HG03432 (cell line): ENCODE results near the gene ZP1.

ENCODE experiments used
- ATAC-seq: cut with Tn5 transposase; IDR thresholded peaks from one replicate; pipeline ENCODE4 v1.9.1; 2021; ENCODE audit warnings: mild to moderate bottlenecking, moderate library complexity; ENCODE audit not compliant: unreplicated experiment

The ZP1 gene

GRCh38 chr11:60842668-60843600, 24.4 kb upstream of the ZP1 start:
- peak; percentile 13 for ATAC-seq

- no peak for ATAC-seq
Measured at GRCh38 chr11:60844045-60844869, 23.1 kb upstream of the ZP1 start.

- ATAC-seq = no peak
Measured at GRCh38 chr11:60844870-60845221, 22.5 kb upstream of the ZP1 start.

GRCh38 chr11:60845338-60845737, 22.0 kb upstream of the ZP1 start:
- ATAC-seq = no peak

- ATAC-seq = no peak
Measured at GRCh38 chr11:60847281-60847680, 20.1 kb upstream of the ZP1 start.

- ATAC-seq = no peak
Measured at GRCh38 chr11:60847896-60848295, 19.4 kb upstream of the ZP1 start.

GRCh38 chr11:60848714-60849151, 18.6 kb upstream of the ZP1 start:
- no peak for ATAC-seq

- no peak for ATAC-seq
Measured at GRCh38 chr11:60849641-60850520, 17.5 kb upstream of the ZP1 start.

- ATAC-seq = no peak
Measured at GRCh38 chr11:60851327-60852104, 15.8 kb upstream of the ZP1 start.

GRCh38 chr11:60852117-60852981, 15.0 kb upstream of the ZP1 start:
- no peak for ATAC-seq

GRCh38 chr11:60852982-60853950, 14.1 kb upstream of the ZP1 start:
- ATAC-seq = no peak

- ATAC-seq = no peak
Measured at GRCh38 chr11:60854140-60854846, 13.0 kb upstream of the ZP1 start.

- no peak for ATAC-seq
Measured at GRCh38 chr11:60854847-60855725, 12.3 kb upstream of the ZP1 start.

- ATAC-seq = no peak
Measured at GRCh38 chr11:60855726-60856633, 11.4 kb upstream of the ZP1 start, which contains the start of gene PTGDR2. Gene PTGDR2 (minus strand): TSS chr11:60855950. CDS start chr11:60853722, 2,228 bp downstream.
